H1 (cell line): Measurements from ENCODE around the gene VARS2. TPM values are rescaled to one million over a fixed set of nuclear protein-coding genes. Genes with fewer than 3 reads are reported as not detected.

Source experiments
- CBX5 ChIP-seq: fragments of 300-800, 300-1000 bp; sonication (generic); IDR thresholded peaks from 2 replicates; pipeline ENCODE4 v1.7.1; 2016; ENCODE audit warnings: antibody characterized with exemption, low read length, low read depth
- polyA plus RNA-seq, 7 experiments: library from polyadenylated mRNA; depleted of rRNA in 3 of 7; stranded (reverse) in 5 of 7; unstranded in 2 of 7; fragments of >200 nt in 5 of 7; fragments of 200-250 nt in 2 of 7; gene quantifications; 1 replicate in 5 of 7; 2 replicates in 1 of 7; 4 replicates in 1 of 7; pipeline versions ENCODE4 v1.2.1 to v1.2.3, GENCODE V29; 2011 to 2013; ENCODE audit warnings: missing spikeins in 2 of 7, mixed read lengths in 2 of 7
- total RNA-seq: library from RNA; stranded (reverse); fragmentation: NEBNext Ultra II Directional; extraction: Animal tissue kit (Norgen Biotek cat#: 25700); gene quantifications from 2 replicates; pipeline ENCODE4 v1.2.1, GENCODE V29; 2021

The VARS2 gene
- total and polyA plus RNA-seq, 2 of the 8 experiments (the other 6 are each of a cell fraction or from before 2014, with no cell fraction given), result 26.8 to 47.7 TPM

DNA sequence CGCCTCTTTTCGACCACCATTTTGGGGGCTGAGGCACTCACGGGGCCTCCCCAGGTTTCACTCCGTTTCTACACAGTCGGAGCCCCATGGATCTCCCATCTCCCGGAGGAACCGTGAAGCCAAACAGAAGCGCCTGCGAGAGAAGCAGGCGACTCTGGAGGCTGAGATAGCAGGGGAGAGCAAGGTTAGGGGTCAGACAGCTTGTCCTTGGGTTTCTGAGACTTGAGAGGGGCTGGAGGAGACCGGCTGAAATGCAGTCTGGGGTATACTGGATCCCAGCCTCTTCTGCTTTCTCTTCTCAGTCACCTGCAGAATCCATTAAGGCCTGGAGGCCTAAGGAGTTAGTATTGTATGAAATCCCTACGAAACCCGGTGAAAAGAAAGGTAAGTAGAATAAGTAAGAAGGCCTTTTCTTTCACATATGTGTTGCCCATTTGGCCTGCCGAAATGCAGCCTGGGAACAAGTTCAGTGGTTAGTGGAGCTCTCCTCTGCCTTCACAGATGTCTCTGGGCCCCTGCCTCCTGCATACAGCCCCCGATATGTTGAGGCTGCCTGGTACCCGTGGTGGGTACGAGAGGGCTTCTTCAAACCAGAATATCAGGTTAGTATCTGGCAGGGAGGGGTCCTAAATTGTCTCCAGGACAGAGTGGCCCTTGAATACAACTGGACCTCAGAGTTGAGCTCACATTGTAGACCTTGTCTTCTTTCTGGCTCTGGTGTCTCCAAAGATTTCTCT lies 984 bp downstream of the VARS2 start (continued):
- no peak for TF ChIP-seq CBX5
